DMS79 treated with DMSO at 0.1 percent for 48 hours (cell line): ENCODE results near the gene TNS2.
"Not testable (repeated sequence)": the region's sequence is repeated elsewhere in the genome, so short reads cannot be mapped to it uniquely, and the experiment has no call there.

Experiments
- DNase-seq: peaks from one replicate; lab custom pipeline; 2025; lab: John Stamatoyannopoulos, UW

The TNS2 gene

DNA sequence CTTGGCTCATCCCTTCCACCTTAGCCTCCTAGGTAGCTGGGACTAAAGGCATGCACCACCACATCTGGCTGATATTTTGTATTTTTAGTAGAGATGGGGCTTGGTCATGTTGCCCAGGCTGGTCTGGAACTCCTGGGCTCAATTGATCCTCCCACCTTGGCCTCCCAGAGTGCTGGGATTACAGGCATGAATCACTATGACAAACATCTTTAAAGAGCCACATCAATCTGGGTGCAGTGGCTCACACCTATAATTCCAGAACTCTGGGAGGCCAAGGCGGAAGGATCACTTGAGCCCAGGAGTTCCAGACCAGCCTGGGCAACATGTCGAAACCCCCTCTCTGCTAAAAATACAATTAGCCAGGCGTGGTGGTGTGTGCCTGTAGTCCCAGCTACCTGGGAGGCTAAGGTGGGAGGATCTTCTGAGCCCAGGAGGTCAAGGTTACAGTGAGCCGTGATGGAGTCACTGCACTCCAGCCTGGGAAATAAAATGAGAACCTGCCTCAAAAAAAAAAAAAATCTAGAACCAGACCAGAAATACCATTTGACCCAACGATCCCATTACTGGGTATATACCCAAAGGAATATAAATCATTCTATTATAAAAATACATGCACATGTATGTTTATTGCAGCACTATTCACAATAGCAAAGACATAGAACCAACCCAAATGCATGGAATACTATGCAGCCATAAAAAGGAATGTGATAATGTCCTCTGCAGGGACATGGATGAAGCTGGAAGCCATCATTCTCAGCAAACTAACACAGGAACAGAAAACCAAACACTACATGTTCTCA lies 45.1 kb downstream of the TNS2 start:
- DNase-seq: not testable (repeated sequence)

DNA sequence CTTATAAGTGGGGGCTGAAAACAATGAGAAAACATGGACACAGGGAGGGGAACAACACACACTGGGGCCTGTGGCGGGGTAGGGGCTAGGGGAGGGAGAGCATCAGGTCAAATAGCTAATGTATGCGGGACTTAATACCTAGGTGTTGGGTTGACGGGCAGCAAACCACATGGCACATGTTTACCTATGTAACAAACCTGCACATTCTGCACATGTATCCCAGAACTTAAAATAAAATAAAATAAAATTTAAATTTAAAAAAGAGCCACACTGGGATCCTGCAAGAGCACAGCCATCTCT lies 45.7 kb downstream of the TNS2 start:
- not testable (repeated sequence) for DNase-seq

DNA sequence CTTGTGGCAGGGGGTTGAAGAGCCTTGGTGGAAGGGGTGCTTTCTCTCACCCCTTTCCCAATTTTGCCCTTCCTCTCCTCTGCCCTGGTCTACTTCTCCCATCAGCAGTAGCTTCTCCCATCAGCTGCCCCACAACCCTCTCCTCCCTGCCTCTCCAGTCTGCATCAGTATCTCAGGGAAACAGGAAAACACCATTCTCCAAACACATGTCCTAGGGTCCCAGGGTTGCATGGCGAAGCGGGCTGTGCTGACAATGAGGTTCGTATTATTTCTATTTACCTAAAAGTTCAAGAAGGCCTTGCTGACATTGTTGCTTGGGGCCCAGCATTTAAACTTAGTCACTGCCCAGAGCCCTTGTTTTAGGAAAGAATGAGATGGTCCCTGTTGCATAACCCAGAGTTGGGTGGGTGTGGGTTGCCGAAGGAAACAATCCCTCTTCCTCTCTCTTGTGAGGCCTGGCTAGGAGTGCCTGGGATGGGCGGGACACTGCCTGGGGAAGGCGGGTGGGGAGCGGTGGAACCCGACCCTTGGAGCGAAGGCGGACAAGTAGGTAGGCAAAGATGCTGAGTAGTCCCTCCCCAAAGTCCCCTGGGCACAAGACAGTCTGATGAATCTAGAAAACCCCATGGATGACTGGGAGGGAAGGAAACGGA lies 46.4 kb downstream of the TNS2 start:
- no peak for DNase-seq

DNA sequence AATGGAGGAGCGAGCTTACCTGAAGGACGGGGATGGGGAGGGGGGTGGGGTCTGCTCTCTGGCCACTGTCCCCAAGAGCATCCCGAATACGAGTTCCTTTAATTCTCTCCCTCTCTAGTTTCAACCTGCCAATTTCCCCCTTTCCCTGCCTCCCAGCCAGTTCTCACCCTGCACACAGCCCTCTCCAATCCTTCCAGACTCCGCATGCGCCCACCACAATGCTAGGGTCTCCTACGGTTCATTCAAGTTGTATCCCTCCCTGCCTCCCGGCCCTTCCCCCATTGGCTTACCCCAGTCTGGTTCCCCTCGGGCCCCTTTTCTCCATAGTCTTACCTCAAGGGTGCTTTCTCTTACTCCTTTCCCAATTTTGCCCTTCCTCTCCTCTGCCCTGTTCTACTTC lies 46.9 kb downstream of the TNS2 start:
- no peak for DNase-seq

DNA sequence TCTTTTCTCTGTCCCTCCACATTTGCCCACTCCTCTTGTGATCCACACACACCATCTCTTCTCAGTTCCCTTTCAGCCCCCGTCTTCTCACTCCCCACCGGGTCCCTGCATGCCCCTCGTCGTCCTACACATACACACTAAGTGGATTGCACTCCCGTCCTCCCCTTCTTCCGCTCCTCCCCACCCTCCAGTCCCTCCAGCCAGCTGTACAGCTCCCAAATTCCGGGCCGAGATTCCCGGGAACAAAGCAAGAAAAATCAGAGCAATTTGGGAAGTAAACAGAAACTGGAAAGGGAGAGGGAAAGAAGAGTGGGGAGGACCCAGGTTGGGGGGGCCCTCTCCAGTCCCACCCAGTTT lies 47.3 kb downstream of the TNS2 start:
- DNase-seq: no peak

DNA sequence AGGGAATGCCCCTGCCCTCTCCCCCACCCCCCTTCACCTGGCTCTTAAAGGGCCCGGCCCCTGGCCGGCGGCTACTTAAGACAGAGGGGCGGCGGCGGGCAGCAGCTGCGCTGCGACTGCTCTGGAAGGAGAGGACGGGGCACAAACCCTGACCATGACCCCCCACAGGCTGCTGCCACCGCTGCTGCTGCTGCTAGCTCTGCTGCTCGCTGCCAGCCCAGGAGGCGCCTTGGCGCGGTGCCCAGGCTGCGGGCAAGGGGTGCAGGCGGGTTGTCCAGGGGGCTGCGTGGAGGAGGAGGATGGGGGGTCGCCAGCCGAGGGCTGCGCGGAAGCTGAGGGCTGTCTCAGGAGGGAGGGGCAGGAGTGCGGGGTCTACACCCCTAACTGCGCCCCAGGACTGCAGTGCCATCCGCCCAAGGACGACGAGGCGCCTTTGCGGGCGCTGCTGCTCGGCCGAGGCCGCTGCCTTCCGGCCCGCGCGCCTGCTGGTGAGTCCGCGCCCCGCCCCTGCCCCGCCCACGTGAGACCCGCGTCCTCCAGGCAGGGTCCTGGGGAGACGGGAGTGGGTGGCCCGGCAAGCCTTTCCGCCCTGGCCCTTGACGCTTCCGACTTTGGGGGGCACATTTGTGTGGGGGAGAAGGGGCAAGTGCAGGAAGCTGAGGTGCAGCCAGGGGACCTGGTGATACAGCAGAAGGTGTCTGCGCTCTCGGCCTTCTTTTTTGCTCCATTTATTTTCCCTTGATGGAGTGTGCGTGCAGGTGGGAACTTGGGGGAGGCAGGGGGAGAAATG lies 47.9 kb downstream of the TNS2 start, which contains the start of gene IGFBP6:
TSS of gene IGFBP6 (plus strand) at position 104 of the 790 bp plus-strand sequence. CDS start at position 155, 51 bp downstream.
- peak; percentile 23 for DNase-seq

DNA sequence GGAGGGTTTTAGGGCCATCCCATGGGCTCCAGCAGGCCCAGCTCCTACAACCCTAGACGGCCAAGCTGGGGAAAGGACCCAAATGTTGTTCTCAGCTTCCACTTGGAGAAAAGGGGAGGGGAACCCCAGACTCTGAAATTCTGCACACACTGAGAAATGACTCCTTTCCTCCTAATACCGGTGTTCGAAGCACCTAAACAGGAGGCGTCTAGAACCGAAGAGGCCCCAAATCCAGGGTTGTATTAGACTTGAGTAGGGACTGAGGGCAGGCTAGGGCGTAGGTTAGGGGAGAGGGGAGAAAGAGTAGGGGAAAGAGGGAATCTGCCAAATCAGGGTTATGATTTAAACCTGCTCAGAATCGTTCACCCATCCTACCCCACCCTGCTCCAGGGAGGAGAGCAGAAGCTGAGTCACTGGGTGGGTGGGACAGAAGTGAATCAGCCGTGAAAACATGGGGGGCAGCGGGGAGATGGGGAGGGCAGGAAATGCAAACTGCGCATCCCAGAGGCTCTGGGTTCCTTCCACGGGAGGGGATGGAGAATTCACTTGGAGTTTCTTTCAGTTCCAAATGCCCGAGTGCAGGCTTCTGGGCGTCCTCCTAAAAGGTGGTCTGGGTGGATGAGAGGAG lies 48.6 kb downstream of the TNS2 start:
- DNase-seq: no peak

DNA sequence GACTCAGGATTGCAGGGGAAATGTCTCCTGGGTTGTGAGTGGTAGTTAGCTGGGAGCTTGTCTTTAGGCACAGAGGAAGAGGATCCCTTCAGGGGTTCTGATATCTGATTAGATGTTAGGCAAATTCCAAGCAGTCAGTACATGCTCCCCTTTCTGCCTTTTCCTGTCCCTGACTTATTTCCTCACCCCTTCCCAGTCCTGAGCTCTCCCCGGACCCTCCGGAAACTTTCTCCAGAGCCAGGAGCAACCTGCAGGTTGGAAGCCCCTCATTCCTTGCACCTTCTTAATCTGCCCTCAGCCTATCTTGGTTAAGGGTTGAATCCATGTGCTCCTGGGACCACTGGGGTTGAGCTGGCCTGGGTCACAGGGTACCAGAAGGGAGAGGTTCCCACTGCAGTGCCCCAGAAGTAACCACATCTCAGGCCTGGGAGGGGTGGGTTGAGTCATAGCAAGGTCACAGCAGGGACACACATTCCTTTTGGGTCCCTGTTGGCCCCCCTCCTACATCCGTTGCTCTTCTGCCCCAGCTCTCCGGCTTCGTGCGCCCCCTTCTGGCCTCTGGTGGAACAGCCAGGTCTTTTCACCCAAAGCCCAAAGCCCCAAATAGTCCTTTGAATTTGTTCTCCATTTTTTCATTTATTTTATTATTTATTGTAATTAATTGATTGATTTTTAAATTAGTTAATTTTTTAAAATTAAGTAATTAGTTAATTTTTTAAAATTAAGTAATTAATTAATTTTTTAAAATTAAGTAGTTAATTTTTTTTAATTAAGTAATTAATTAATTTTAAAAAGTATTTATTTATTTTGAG lies 49.4 kb downstream of the TNS2 start:
- peak; percentile 31 for DNase-seq

DNA sequence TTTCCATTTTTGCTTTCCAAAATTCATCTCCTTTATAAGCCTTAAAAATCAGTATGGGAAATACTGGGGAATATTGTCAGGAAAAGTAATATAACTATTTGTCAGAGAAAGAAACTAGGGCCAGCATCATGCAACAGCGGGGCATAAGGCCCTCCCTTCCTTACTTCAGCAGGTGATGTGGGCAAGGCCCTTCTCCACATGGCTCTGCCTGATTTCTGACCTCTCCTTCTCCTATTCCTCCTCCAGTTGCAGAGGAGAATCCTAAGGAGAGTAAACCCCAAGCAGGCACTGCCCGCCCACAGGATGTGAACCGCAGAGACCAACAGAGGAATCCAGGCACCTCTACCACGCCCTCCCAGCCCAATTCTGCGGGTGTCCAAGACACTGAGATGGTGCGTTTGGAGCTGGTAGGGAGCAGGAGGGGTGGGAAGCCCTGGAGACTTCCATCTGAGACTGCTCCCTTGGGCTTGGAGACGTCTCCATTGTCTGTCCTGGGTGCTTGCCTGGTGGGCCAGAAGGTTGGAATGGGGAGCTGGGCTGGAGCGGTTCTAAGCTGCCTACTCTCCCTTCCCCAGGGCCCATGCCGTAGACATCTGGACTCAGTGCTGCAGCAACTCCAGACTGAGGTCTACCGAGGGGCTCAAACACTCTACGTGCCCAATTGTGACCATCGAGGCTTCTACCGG lies 50.7 kb downstream of the TNS2 start:
- no peak for DNase-seq

DNA sequence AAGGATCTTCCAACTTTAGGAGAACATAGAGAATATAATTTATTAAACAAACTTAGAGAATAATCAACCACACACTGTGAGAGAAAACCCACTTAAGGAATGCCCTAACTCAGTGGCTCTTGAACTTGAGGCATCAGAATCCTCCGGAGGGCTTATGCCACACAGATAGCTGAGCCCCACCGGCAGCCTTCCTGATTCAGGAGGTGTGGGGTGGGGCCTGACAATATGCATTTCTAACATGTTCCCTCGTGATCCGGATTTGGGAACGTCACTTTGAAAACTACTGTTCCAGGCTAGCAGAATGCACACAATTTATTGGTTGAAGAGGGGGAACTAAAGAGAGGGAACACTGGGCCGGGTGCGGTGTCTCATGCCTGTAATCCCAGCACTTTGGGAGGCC lies 51.4 kb downstream of the TNS2 start:
- no peak for DNase-seq

DNA sequence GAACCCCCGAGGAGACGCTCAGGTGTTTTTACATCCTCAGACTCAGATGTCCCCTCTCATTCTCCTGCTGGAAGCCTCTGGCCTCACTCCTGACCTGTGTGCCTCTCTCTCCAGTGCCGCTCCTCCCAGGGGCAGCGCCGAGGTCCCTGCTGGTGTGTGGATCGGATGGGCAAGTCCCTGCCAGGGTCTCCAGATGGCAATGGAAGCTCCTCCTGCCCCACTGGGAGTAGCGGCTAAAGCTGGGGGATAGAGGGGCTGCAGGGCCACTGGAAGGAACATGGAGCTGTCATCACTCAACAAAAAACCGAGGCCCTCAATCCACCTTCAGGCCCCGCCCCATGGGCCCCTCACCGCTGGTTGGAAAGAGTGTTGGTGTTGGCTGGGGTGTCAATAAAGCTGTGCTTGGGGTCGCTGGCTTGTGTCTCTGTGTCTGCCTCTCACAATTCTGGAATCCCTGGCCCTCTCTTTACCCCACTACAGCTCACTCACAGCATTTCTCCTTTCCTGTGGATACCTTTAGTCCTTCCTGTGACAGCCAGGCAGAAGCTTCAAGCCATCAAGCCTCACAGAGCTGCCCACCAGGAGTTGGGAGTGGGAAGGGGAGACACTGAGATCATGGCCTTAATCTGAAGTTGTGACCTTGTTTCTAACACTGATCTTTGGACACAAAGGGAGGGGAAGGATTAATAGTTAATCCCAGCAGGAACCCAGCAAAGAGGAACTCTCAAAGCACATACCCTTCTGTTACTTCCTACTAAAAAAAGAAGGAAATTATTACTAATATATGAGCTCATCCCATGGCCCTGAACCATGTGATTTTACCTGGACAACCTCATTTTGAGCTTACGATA lies 52.3 kb downstream of the TNS2 start:
- no peak for DNase-seq

DNA sequence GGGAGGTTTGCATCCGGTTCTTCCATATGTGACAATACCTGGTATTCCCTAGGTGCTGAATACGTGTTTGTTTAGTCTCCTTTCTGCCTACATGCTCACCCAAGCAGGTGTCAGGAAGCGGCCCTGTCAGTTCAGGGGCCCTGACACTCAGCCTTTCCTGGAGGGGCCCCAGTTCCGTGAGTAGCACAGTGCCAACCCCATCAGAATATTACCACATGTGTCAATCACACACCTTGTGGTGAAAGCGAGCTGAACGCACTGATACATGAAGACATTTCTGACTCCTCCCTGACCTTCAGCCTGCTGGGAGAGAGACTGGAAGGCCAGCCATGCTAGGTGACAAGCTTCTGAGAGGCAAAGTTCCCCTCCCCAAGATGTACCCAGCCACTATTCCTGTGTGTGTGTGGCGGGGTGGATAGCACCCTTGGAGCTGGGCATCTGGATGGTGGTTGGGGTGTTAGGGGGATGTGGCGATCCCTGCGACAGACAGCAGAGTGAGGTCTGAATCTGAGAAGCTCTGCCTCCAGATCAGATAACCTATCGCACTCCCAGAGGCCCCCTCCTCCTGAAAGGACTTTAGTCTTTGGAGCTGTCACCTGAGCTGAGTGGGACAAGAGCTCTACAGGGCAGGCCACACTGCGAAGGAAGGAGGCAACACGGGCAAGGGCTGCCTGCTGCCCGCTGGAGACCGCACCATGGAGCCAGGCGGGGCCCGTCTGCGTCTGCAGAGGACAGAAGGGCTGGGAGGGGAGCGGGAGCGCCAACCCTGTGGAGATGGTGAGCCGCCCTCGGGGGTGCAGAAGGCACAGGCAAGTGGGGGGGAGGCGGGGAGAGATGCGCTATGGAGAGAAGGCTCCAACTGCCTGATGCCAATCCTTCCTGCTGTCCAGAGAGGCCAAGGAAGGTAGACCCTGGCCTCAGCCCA lies 53.3 kb downstream of the TNS2 start, which contains the start of gene SOAT2:
TSS of gene SOAT2 (plus strand) at position 604 of the 925 bp plus-strand sequence. CDS start at position 696, 92 bp downstream.
- no peak for DNase-seq

DNA sequence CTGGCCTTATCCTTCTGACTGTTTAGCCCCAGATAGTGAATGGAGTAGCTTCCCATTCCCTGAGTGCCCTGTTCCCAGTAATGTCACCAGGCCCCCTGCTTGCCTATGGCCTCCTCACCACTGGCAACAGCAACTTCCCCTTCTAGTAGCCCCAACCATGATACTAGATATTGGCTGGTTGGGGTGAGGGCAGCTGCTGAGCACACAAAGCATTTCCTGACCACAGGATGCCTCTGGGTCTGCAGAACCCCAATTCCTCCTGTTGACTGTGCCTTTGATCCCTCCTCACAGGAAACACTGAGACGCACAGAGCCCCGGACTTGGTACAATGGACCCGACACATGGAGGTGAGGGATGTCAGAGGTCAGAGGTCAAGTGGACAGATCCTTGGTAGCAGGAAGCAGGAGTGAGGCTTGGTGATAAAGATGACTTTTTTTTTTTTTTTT lies 54.0 kb downstream of the TNS2 start:
- no peak for DNase-seq

DNA sequence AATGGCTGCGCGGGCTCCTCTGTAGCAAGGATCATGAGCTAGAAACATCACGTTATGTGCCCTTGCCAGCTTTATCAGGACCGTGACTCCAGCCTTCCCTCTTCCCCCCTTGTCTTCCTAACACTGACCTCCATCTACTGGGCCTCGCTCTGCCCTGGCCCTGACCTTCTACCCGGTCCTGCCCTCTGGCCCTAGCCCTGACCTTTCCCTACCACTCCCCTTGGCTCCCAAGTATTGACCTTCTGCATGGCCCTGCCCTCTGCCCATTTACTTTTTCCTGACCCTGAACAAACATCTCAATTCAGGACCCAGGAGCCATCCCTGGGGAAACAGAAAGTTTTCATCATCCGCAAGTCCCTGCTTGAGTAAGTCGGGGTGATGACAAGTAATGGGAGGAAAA lies 55.4 kb downstream of the TNS2 start:
- no peak for DNase-seq

DNA sequence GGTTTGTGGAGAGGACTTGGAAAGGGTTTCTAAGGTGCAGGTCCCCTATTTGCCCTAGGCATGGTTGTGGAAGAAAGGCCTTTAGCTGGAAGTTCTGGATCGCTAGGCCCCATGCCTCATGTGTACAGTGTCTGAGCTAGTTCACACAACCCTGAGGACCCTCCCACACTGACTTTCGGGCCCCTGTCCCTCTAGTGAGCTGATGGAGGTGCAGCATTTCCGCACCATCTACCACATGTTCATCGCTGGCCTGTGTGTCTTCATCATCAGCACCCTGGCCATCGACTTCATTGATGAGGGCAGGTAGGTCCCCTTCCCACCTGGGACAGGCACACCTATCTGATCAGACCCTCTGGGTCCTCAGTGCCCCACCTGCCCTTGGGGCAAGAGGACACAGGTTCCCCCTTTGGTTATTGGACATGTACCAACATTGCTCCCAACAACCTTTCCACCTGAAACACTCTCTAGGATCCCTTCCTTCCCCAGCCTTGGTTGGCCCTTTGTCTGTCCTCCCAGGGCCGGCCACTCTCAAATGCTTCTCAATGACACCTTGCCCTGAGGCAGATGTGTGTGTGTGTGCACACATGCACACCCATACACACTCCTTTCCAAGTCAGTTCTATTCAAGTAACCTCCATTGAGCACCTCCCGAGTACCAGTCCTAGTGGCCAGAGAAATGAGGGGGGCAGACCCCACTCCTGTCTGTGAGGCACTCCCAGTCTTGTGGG lies 56.0 kb downstream of the TNS2 start:
- DNase-seq: no peak

DNA sequence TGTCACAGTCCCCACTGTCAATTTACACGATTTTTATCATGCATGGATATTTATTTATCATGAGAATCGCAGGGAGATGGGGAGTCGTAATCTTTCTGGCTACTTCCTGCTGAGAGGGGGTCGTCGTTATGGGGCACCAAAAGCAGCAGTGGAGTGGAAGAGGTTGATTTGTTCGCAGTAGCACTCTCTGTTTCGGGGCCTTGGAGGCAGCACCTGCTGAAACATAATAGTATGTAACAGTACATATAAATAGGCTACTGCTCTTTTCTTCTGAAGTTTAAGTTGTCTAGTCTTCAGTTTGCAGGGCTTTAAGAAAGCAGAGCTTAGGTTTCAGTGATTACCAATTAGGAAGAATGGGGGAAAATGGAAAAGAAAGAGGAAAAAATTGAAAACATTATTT lies 57.3 kb downstream of the TNS2 start:
- DNase-seq: no peak

DNA sequence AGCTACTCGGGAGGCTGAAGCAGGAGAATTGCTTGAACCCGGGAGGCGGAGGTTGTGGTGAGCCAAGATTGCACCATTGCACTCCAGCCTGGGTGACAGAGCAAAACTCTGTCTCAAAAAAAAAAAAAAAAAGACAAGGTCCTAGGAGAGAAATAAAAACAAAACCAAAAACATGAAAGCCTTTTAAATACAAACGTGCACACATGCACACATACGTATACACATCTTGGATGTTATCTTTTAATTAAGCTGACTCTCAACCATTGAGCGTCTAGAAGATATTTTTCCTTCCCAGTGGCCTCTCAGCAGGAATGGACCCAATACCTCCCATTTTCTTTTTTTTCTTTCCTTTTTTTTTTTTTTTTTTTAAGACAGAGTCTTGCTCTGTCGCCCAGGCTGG lies 62.6 kb downstream of the TNS2 start:
- not testable (repeated sequence) for DNase-seq

DNA sequence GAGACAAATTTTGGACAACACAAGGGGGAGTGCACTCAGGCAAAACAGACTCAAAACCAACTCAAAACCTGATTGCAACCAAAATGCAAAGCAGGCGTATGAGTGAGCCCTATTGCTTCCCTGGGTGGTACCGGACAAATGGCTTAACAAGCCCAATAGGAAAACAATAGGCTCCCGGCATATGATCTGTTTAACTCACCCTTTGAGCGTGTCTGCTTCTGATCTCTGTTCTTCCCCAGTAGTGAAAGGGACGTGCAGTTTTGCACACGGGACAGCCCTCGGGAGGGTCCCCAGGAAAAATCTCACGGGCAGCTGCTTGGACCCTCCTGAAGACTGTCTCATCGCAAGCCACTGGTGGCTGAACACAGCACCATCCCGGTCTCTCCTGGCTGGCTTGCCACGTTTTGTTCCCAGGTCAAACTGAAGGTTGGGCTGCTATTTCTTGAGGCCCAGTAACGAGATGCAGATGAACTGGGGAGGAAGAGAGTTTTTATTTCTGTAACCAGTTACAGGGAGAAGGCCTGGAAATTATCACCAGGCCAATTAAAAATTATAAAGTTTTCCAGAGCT lies 63.4 kb downstream of the TNS2 start:
- no peak for DNase-seq
